ENCODE measurements around the gene GPR78.
"Not testable (repeated sequence)": the region's sequence is repeated elsewhere in the genome, so short reads cannot be mapped to it uniquely, and the experiment has no call there.

The GPR78 gene

DNA sequence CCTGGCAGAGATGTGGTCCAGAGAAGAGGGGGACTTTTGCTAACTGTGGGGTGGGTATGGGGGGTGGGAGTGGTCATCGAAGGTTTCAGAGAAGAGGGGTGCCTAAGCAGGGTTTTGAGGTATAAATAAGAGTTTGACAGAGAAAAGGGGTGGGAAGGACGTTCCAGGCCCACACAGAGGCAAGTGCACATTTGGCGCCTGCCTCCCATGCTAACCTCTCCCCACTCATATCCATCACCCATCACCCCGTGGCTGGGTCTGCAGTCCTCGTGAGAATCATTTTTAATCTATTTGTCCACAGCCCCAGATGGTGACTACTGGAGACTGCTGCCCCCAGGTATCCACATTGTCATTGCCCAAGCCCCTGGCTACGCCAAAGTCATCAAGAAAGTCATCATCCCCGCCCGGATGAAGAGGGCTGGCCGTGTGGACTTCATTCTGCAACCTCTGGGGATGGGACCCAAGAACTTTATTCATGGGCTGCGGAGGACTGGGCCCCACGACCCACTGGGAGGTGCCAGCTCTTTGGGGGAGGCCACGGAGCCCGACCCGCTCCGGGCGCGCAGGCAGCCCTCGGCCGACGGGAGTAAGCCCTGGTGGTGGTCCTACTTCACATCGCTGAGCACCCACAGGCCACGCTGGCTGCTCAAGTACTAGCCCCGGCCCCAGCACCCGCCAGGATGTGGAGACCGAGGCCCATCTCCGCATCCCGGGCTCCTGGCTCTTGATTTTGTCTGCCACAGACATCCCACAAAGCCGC, 38.9 kb downstream of the GPR78 start:
- DNase-seq = no peak

DNA sequence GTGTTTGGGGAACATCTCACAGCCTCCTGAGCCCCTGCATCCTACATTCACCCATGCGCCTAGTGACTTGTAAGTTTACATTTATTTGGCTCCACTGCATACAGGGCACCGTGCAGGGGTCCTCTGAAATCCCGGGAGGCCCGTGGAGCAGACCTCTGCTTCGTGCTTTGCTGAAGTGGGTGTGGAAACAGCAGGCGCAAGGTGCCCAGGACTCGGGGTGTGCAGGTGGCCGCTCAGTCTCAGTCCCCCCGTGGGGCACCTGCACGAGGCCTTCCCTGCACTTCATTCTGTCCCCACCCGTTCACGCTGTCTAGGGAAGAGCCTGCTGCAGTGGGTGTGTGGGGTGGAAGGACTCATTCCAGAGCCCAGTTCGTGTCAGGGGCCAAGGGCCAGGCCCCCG, 40.9 kb downstream of the GPR78 start:
- not testable (repeated sequence) for DNase-seq

DNA sequence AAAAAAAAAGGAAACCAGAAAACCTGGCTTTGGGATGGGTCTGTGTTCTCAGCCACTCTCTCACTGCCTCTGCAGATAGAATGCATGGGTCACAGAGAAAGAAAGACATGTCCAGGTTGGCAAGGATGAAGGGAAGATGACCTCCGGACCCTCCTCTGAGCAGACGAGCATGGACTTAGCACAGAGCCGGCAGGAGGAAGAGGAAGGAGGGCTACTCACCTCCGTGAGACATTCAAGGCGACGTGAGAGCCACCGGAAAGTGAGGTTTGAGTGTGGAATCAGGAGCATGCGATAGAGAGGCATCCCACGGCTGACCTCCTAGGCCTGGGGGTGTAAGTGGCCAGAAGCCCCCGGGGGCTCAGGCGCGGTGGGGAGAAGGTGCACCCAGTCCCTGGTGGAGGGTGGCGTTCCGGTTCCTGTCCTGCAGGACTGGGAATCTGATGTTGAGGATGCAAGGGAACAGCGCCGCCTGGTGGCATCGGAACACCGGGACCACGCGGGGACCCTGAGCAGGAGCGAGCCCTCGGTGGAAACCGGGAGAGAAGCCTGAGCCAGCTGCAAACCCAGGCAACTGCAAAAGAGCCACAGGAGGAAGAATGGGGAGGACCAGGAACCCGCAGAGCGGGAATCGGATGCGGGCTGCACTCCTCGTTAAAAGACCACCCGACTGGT, 44.5 kb downstream of the GPR78 start:
- DNase-seq = not testable (repeated sequence)

DNA sequence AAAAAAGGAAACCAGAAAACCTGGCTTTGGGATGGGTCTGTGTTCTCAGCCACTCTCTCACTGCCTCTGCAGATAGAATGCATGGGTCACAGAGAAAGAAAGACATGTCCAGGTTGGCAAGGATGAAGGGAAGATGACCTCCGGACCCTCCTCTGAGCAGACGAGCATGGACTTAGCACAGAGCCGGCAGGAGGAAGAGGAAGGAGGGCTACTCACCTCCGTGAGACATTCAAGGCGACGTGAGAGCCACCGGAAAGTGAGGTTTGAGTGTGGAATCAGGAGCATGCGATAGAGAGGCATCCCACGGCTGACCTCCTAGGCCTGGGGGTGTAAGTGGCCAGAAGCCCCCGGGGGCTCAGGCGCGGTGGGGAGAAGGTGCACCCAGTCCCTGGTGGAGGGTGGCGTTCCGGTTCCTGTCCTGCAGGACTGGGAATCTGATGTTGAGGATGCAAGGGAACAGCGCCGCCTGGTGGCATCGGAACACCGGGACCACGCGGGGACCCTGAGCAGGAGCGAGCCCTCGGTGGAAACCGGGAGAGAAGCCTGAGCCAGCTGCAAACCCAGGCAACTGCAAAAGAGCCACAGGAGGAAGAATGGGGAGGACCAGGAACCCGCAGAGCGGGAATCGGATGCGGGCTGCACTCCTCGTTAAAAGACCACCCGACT, 50.2 kb downstream of the GPR78 start:
- not testable (repeated sequence) for DNase-seq

DNA sequence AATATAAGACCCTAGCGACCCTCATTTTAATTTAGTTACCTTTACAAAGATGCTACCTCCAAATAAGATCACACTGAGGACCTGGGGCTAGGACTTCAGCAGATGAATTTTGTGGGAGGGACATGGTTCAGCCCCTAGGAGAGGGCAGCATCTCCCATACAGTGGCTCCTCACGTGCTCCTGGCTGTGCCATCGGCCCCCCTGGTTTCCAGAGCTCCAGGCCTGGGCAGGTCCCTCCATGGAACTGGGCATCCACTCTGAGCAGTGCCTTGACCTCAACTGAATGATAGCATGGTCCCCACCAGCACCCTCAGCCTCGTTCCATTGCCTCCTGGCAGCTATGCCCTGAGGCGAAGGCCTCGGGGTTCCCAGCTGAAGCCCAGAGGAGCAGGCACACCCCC, 51.7 kb downstream of the GPR78 start:
- not testable (repeated sequence) for DNase-seq

DNA sequence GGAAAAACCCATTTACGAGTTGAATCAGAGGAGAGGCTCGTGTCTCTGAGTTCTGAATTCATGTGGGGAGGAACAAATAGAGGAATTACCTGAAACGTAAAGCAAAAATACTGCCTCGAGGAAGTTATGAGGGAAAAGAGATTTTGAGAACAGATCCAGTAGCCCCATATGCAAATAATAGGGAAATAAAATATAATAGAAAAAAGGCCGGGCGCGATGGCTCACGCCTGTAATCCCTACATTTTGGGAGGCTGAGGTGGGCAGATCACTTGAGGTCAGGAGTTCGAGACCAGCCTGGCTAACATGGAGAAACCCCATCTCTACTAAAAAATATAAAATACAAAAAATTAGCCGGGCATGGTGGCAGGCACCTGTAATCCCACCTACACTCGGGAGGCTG, 54.6 kb downstream of the GPR78 start:
- not testable (repeated sequence) for DNase-seq

DNA sequence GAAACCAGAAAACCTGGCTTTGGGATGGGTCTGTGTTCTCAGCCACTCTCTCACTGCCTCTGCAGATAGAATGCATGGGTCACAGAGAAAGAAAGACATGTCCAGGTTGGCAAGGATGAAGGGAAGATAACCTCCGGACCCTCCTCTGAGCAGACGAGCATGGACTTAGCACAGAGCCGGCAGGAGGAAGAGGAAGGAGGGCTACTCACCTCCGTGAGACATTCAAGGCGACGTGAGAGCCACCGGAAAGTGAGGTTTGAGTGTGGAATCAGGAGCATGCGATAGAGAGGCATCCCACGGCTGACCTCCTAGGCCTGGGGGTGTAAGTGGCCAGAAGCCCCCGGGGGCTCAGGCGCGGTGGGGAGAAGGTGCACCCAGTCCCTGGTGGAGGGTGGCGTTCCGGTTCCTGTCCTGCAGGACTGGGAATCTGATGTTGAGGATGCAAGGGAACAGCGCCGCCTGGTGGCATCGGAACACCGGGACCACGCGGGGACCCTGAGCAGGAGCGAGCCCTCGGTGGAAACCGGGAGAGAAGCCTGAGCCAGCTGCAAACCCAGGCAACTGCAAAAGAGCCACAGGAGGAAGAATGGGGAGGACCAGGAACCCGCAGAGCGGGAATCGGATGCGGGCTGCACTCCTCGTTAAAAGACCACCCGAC, 55.8 kb downstream of the GPR78 start:
- not testable (repeated sequence) for DNase-seq

Data from T-helper 9 cell (primary cell).